ENCODE data around the gene USP3. TPM values are rescaled to one million over a fixed set of nuclear protein-coding genes. Genes with fewer than 3 reads are reported as not detected.

USP3 gene
- total and polyA plus RNA-seq, 2 of the 13 experiments (the other 11 are each of a cell fraction or from before 2014, with no cell fraction given): 14.3 to 61.2 TPM

DNA sequence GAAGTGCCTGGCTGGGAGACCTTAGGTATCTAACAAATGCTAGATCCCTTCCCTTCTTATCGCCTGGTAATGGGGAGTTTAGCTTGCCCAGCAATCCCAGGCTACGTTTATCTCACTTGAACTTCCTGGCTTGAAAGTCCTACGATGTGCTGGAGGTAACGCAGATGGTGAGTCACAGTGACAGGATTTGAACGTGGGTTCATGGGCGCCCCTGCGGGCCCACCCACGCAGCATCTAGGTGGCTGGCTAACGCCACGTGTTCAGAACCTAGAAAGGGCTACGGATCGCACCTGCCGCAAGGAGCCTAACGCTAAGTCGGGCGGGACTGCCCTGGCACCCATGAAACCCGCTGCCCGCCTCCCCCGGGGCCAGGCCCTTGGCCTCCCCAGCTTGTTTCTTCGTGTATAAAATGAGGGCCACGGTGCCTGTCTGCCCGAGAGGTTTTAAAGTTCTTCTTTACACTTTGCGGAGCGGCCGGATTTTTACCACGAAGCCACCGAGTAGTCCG lies 600 bp upstream of the USP3 start (continued):
- TF ChIP-seq TSC22D2 (CRISPR knock-in tag; IDR thresholded peaks at IDR 0.05; ENCODE audit: borderline replicate concordance) (no peak), ZBTB8A (CRISPR knock-in tag; IDR thresholded peaks at IDR 0.05; ENCODE audit: borderline replicate concordance, low read depth) (no peak; the same call in 1 of the 2 replicates), ZNF256 (CRISPR knock-in tag; conservative IDR thresholded peaks at IDR 0.05) (no peak), CEBPG (CRISPR knock-in tag; IDR thresholded peaks at IDR 0.05) (no peak), PAWR (CRISPR knock-in tag; IDR thresholded peaks at IDR 0.05; ENCODE audit: borderline replicate concordance) (no peak), MIXL1 (CRISPR knock-in tag; IDR thresholded peaks at IDR 0.05) (no peak), KDM2A (CRISPR knock-in tag; IDR thresholded peaks at IDR 0.05; ENCODE audit: borderline replicate concordance, low read depth) (no peak; the same call in 1 of the 2 replicates), ZNF616 (CRISPR knock-in tag; IDR thresholded peaks at IDR 0.05; ENCODE audit: low read depth) (no peak), ZNF737 (CRISPR knock-in tag; IDR thresholded peaks at IDR 0.05; ENCODE audit: borderline replicate concordance) (no peak), SP5 (CRISPR knock-in tag; IDR thresholded peaks at IDR 0.05; ENCODE audit: borderline replicate concordance, low read depth) (no peak), RXRB (CRISPR knock-in tag; IDR thresholded peaks at IDR 0.05; ENCODE audit: borderline replicate concordance) (no peak), SNAPC2 (CRISPR knock-in tag; IDR thresholded peaks at IDR 0.05) (0 out of 2 replicates have a peak, but pooled peaks have one; percentile 27), ZNF83 (CRISPR knock-in tag; IDR thresholded peaks at IDR 0.05; ENCODE audit: borderline replicate concordance) (no peak), ZNF547 (CRISPR knock-in tag; IDR thresholded peaks at IDR 0.05) (no peak)
- TF ChIP-seq, protein P1, sequence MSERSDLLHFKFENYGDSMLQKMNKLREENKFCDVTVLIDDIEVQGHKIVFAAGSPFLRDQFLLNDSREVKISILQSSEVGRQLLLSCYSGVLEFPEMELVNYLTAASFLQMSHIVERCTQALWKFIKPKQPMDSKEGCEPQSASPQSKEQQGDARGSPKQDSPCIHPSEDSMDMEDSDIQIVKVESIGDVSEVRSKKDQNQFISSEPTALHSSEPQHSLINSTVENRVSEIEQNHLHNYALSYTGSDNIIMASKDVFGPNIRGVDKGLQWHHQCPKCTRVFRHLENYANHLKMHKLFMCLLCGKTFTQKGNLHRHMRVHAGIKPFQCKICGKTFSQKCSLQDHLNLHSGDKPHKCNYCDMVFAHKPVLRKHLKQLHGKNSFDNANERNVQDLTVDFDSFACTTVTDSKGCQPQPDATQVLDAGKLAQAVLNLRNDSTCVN (CRISPR knock-in tag; IDR thresholded peaks at IDR 0.05; ENCODE audit: borderline replicate concordance): peak; percentile 19; the same call in 1 of the 2 replicates
- TF ChIP-seq, protein P2, sequence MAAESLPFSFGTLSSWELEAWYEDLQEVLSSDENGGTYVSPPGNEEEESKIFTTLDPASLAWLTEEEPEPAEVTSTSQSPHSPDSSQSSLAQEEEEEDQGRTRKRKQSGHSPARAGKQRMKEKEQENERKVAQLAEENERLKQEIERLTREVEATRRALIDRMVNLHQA (CRISPR knock-in tag; IDR thresholded peaks at IDR 0.05): no peak
- TF ChIP-seq, protein P3, sequence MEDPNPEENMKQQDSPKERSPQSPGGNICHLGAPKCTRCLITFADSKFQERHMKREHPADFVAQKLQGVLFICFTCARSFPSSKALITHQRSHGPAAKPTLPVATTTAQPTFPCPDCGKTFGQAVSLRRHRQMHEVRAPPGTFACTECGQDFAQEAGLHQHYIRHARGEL (CRISPR knock-in tag; IDR thresholded peaks at IDR 0.05): no peak
- TF ChIP-seq, protein P4, sequence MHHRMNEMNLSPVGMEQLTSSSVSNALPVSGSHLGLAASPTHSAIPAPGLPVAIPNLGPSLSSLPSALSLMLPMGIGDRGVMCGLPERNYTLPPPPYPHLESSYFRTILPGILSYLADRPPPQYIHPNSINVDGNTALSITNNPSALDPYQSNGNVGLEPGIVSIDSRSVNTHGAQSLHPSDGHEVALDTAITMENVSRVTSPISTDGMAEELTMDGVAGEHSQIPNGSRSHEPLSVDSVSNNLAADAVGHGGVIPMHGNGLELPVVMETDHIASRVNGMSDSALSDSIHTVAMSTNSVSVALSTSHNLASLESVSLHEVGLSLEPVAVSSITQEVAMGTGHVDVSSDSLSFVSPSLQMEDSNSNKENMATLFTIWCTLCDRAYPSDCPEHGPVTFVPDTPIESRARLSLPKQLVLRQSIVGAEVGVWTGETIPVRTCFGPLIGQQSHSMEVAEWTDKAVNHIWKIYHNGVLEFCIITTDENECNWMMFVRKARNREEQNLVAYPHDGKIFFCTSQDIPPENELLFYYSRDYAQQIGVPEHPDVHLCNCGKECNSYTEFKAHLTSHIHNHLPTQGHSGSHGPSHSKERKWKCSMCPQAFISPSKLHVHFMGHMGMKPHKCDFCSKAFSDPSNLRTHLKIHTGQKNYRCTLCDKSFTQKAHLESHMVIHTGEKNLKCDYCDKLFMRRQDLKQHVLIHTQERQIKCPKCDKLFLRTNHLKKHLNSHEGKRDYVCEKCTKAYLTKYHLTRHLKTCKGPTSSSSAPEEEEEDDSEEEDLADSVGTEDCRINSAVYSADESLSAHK (CRISPR knock-in tag; IDR thresholded peaks at IDR 0.05; ENCODE audit: borderline replicate concordance): no peak
- TF ChIP-seq, protein P5, sequence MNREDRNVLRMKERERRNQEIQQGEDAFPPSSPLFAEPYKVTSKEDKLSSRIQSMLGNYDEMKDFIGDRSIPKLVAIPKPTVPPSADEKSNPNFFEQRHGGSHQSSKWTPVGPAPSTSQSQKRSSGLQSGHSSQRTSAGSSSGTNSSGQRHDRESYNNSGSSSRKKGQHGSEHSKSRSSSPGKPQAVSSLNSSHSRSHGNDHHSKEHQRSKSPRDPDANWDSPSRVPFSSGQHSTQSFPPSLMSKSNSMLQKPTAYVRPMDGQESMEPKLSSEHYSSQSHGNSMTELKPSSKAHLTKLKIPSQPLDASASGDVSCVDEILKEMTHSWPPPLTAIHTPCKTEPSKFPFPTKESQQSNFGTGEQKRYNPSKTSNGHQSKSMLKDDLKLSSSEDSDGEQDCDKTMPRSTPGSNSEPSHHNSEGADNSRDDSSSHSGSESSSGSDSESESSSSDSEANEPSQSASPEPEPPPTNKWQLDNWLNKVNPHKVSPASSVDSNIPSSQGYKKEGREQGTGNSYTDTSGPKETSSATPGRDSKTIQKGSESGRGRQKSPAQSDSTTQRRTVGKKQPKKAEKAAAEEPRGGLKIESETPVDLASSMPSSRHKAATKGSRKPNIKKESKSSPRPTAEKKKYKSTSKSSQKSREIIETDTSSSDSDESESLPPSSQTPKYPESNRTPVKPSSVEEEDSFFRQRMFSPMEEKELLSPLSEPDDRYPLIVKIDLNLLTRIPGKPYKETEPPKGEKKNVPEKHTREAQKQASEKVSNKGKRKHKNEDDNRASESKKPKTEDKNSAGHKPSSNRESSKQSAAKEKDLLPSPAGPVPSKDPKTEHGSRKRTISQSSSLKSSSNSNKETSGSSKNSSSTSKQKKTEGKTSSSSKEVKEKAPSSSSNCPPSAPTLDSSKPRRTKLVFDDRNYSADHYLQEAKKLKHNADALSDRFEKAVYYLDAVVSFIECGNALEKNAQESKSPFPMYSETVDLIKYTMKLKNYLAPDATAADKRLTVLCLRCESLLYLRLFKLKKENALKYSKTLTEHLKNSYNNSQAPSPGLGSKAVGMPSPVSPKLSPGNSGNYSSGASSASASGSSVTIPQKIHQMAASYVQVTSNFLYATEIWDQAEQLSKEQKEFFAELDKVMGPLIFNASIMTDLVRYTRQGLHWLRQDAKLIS (CRISPR knock-in tag; IDR thresholded peaks at IDR 0.05): no peak; the same call in 1 of the 2 replicates
- TF ChIP-seq, protein P6, sequence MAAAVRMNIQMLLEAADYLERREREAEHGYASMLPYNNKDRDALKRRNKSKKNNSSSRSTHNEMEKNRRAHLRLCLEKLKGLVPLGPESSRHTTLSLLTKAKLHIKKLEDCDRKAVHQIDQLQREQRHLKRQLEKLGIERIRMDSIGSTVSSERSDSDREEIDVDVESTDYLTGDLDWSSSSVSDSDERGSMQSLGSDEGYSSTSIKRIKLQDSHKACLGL (CRISPR knock-in tag; IDR thresholded peaks at IDR 0.05): no peak; the same call in 1 of the 2 replicates

Measured in HepG2 (cell line).